ENCODE measurements around the gene ZNF593OS. TPM values are rescaled to one million over a fixed set of nuclear protein-coding genes. Genes with fewer than 3 reads are reported as not detected.

The ZNF593OS gene
- polyA plus RNA-seq, 1 experiment: not detected

- ChIA-PET CTCF (interaction anchor here (1.0 to 4.5 kb wide), 4 partner anchors 9 to 232 kb away, joined by 3 to 25 read pairs (median 4); no protein-coding TSS in a partner anchor), POLR2A (interaction anchor here (0.5 kb wide), 1 partner anchor 1027 kb away, joined by 7 read pairs; the partner anchor contains the start of gene SLC9A1)
- H3K27ac ChIP-seq (ENCODE audit: low read depth, low read length): no peak overlapping the region
- no peak overlapping the region for H3K4me3 ChIP-seq (ENCODE audit: low read depth, low read length)
- TF ChIP-seq, protein P1, sequence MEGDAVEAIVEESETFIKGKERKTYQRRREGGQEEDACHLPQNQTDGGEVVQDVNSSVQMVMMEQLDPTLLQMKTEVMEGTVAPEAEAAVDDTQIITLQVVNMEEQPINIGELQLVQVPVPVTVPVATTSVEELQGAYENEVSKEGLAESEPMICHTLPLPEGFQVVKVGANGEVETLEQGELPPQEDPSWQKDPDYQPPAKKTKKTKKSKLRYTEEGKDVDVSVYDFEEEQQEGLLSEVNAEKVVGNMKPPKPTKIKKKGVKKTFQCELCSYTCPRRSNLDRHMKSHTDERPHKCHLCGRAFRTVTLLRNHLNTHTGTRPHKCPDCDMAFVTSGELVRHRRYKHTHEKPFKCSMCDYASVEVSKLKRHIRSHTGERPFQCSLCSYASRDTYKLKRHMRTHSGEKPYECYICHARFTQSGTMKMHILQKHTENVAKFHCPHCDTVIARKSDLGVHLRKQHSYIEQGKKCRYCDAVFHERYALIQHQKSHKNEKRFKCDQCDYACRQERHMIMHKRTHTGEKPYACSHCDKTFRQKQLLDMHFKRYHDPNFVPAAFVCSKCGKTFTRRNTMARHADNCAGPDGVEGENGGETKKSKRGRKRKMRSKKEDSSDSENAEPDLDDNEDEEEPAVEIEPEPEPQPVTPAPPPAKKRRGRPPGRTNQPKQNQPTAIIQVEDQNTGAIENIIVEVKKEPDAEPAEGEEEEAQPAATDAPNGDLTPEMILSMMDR (IDR thresholded peaks at IDR 0.05; ENCODE audit: low read depth, low read length): no peak
- H3K9me3 ChIP-seq (ENCODE audit: control insufficient read depth, insufficient read depth, low read length): no peaks in the 10 kb centered on the region
- DNase-seq (ENCODE audit: low read depth, low spot score): no peak
- peaks cover 13% of the 10 kb centered on the region for H3K27me3 ChIP-seq (ENCODE audit: control insufficient read depth, insufficient read depth, low read length)
Observed at GRCh38 chr1:26127235-26128163, 44.1 kb downstream of the ZNF593OS start.

- POLR2A ChIA-PET: no interaction called here
- H3K4me3 ChIP-seq (ENCODE audit: low read depth, low read length): no peak overlapping the region
Observed at GRCh38 chr1:26126321-26127084, 45.1 kb downstream of the ZNF593OS start.

DNA sequence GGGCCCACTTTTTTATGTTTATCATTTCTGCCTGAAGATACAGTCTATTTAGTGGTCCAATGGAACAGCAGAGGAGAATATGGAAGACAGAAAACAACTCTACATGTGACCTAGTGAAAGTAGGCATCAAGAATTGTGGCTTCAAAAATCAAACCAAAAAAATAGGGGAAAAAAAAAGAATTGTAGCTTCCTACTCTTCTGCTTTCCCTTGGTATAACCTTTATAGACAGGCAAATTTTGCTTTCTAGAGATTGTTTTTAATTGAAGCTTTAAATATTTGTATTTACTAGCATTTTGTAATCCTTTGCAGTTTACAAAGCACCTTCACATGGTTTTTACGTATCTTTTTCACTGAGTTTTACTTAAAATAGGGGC is 45.7 kb downstream of the ZNF593OS start:
- Histone ChIP-seq H3K4me3 (ENCODE audit: low read depth, low read length) (no peak overlapping the region), H3K9me3 (ENCODE audit: control insufficient read depth, insufficient read depth, low read length) (no peaks in the 10 kb centered on the region), H3K27ac (ENCODE audit: low read depth, low read length) (no peak overlapping the region), H3K27me3 (ENCODE audit: control insufficient read depth, insufficient read depth, low read length) (peaks cover 5% of the 10 kb centered on the region)
- ChIA-PET POLR2A (no interaction called here), CTCF (interaction anchor here (1.1 to 4.5 kb wide), 5 partner anchors 8 to 291 kb away, joined by 3 to 25 read pairs (median 5); partner anchors contain the start of gene CEP85)
- TF ChIP-seq, protein P1 (IDR thresholded peaks at IDR 0.05; ENCODE audit: low read depth, low read length): no peak
- no peak for DNase-seq (ENCODE audit: low read depth, low spot score)

More at GRCh38 chr1:26126321-26127084, 45.1 kb downstream of the ZNF593OS start:
- TF ChIP-seq, protein P1 (IDR thresholded peaks at IDR 0.05; ENCODE audit: low read depth, low read length): no peak
- no peak for DNase-seq (ENCODE audit: low read depth, low spot score)
- H3K27me3 ChIP-seq (ENCODE audit: control insufficient read depth, insufficient read depth, low read length): peaks cover 5% of the 10 kb centered on the region
- CTCF ChIA-PET: interaction anchor here (0.6 to 4.5 kb wide), 8 partner anchors 8 to 291 kb away, joined by 3 to 25 read pairs (median 4); partner anchors contain the start of gene CEP85
- no peaks in the 10 kb centered on the region for H3K9me3 ChIP-seq (ENCODE audit: control insufficient read depth, insufficient read depth, low read length)
- no peak overlapping the region for H3K27ac ChIP-seq (ENCODE audit: low read depth, low read length)

- Histone ChIP-seq H3K27me3 (ENCODE audit: control insufficient read depth, insufficient read depth, low read length) (peaks cover 3% of the 10 kb centered on the region), H3K27ac (ENCODE audit: low read depth, low read length) (no peak overlapping the region), H3K4me3 (ENCODE audit: low read depth, low read length) (no peak overlapping the region), H3K9me3 (ENCODE audit: control insufficient read depth, insufficient read depth, low read length) (no peaks in the 10 kb centered on the region)
- POLR2A ChIA-PET: no interaction called here
- TF ChIP-seq, protein P1 (IDR thresholded peaks at IDR 0.05; ENCODE audit: low read depth, low read length): no peak
- CTCF ChIA-PET: interaction anchor here (1.3 to 4.5 kb wide), 3 partner anchors 19 to 292 kb away, joined by 5 to 41 read pairs (median 25); no protein-coding TSS in a partner anchor
- DNase-seq (ENCODE audit: low read depth, low spot score): no peak
Observed at GRCh38 chr1:26125382-26125781, 46.2 kb downstream of the ZNF593OS start.
